Measurements from ENCODE around the gene DPM2. TPM values are rescaled to one million over a fixed set of nuclear protein-coding genes. Genes with fewer than 3 reads are reported as not detected.
A peak's percentile ranks its signal among the peaks of the same experiment; 100 is the strongest.

The DPM2 gene
- total RNA-seq, 1 donor from 2014 or later = 32.7 TPM

DNA sequence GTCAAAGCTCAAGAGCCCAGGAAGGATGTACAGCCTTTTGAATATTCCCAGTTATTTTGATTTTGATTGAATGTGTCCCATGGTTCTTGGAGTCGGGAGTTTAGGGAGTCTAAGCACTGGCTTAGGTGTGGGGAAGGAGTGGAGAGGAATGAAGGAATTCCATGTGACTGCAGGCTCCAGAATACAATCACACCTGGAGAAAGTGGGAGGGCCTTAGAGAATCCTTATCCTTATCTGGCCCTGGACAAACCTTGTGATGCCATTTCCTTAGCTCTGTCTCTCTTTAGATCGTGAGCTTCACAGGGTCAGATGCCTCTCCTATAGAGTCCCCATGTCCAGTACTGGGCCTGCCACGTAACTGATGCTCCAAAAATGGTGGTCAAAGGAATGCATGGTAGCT lies 47.4 kb upstream of the DPM2 start:
- no peak for FAIRE-seq
- TF ChIP-seq CTCF (IDR thresholded peaks at IDR 0.05; ENCODE audit: insufficient read depth, low read depth, low read length) (no peak), EZH2 (IDR thresholded peaks at IDR 0.05; ENCODE audit: insufficient read depth, low read length) (no peak)

GRCh38 chr9:127983847-127984289 lies 46.2 kb upstream of the DPM2 start:
- peaks cover 14% of the 10 kb centered on the region for H3K79me2 ChIP-seq (ENCODE audit: insufficient read depth, low read length)
- FAIRE-seq (no peak), DNase-seq (ENCODE audit: low read depth) (no peak)
- no peaks in the 10 kb centered on the region for H3K36me3 ChIP-seq (ENCODE audit: insufficient read depth, low read length)
- H3K27ac ChIP-seq (ENCODE audit: low read depth, low read length) = no peak overlapping the region
- peaks cover 13% of the 10 kb centered on the region for H4K20me1 ChIP-seq (ENCODE audit: insufficient read depth, low read length)
- Mint-ChIP-seq H3K27ac (ENCODE audit: unreplicated experiment) (peak overlapping the region; percentile 44), H3K27me3 (ENCODE audit: low read depth, unreplicated experiment) (peaks cover 3% of the 10 kb centered on the region), H3K9me3 (ENCODE audit: unreplicated experiment) (no peaks in the 10 kb centered on the region), H3K4me3 (ENCODE audit: unreplicated experiment) (no peak overlapping the region), H3K4me1 (ENCODE audit: low read depth, unreplicated experiment) (peaks cover 4% of the 10 kb centered on the region), H3K36me3 (ENCODE audit: low read depth, unreplicated experiment) (no peaks in the 10 kb centered on the region)
- H3K9ac ChIP-seq (ENCODE audit: low read length) = no peak overlapping the region
- TF ChIP-seq EZH2 (IDR thresholded peaks at IDR 0.05; ENCODE audit: insufficient read depth, low read length) (no peak), CTCF (IDR thresholded peaks at IDR 0.05; ENCODE audit: insufficient read depth, low read depth, low read length) (no peak)
- H3K4me2 ChIP-seq (ENCODE audit: low read length) = no peak overlapping the region
- H3K4me3 ChIP-seq (ENCODE audit: insufficient read depth, low read depth, low read length) = no peak overlapping the region
- H3K27me3 ChIP-seq (ENCODE audit: insufficient read depth, low read length) = no peaks in the 10 kb centered on the region
- H3K9me3 ChIP-seq (ENCODE audit: insufficient read depth, low read depth, low read length) = no peaks in the 10 kb centered on the region
- H2AFZ ChIP-seq (ENCODE audit: low read depth, low read length) = no peak overlapping the region
- H3K4me1 ChIP-seq (ENCODE audit: insufficient read depth, low read length) = peaks cover 24% of the 10 kb centered on the region

More for the DNA sequence above, 47.4 kb upstream of the DPM2 start:
- no peaks in the 10 kb centered on the region for H3K9me3 Mint-ChIP-seq (ENCODE audit: unreplicated experiment)
- Histone ChIP-seq H2AFZ (ENCODE audit: low read depth, low read length) (no peak overlapping the region), H3K4me3 (ENCODE audit: insufficient read depth, low read depth, low read length) (no peak overlapping the region), H3K79me2 (ENCODE audit: insufficient read depth, low read length) (peaks cover 3% of the 10 kb centered on the region), H3K4me1 (ENCODE audit: insufficient read depth, low read length) (peaks cover 13% of the 10 kb centered on the region), H3K9ac (ENCODE audit: low read length) (no peak overlapping the region), H4K20me1 (ENCODE audit: insufficient read depth, low read length) (peaks cover 1% of the 10 kb centered on the region), H3K9me3 (ENCODE audit: insufficient read depth, low read depth, low read length) (no peaks in the 10 kb centered on the region), H3K27ac (ENCODE audit: low read depth, low read length) (no peak overlapping the region), H3K36me3 (ENCODE audit: insufficient read depth, low read length) (no peaks in the 10 kb centered on the region), H3K4me2 (ENCODE audit: low read length) (no peak overlapping the region), H3K27me3 (ENCODE audit: insufficient read depth, low read length) (no peaks in the 10 kb centered on the region)
- H3K27me3 Mint-ChIP-seq (ENCODE audit: low read depth, unreplicated experiment) = peaks cover 7% of the 10 kb centered on the region
- DNase-seq (ENCODE audit: low read depth) = no peak
- no peak overlapping the region for H3K4me3 Mint-ChIP-seq (ENCODE audit: unreplicated experiment)
- no peak overlapping the region for H3K27ac Mint-ChIP-seq (ENCODE audit: unreplicated experiment)
- no peaks in the 10 kb centered on the region for H3K36me3 Mint-ChIP-seq (ENCODE audit: low read depth, unreplicated experiment)
- peaks cover 4% of the 10 kb centered on the region for H3K4me1 Mint-ChIP-seq (ENCODE audit: low read depth, unreplicated experiment)

GRCh38 chr9:127982912-127983311 lies 45.3 kb upstream of the DPM2 start:
- Mint-ChIP-seq H3K27ac (ENCODE audit: unreplicated experiment) (no peak overlapping the region), H3K4me1 (ENCODE audit: low read depth, unreplicated experiment) (peaks cover 8% of the 10 kb centered on the region), H3K4me3 (ENCODE audit: unreplicated experiment) (no peak overlapping the region), H3K9me3 (ENCODE audit: unreplicated experiment) (no peaks in the 10 kb centered on the region), H3K27me3 (ENCODE audit: low read depth, unreplicated experiment) (peaks cover 3% of the 10 kb centered on the region), H3K36me3 (ENCODE audit: low read depth, unreplicated experiment) (no peaks in the 10 kb centered on the region)
- Histone ChIP-seq H3K36me3 (ENCODE audit: insufficient read depth, low read length) (no peaks in the 10 kb centered on the region), H3K27ac (ENCODE audit: low read depth, low read length) (no peak overlapping the region), H4K20me1 (ENCODE audit: insufficient read depth, low read length) (peaks cover 21% of the 10 kb centered on the region), H3K9ac (ENCODE audit: low read length) (no peak overlapping the region), H3K9me3 (ENCODE audit: insufficient read depth, low read depth, low read length) (no peaks in the 10 kb centered on the region), H3K27me3 (ENCODE audit: insufficient read depth, low read length) (no peaks in the 10 kb centered on the region), H2AFZ (ENCODE audit: low read depth, low read length) (no peak overlapping the region), H3K4me3 (ENCODE audit: insufficient read depth, low read depth, low read length) (no peak overlapping the region), H3K4me2 (ENCODE audit: low read length) (no peak overlapping the region), H3K4me1 (ENCODE audit: insufficient read depth, low read length) (peaks cover 34% of the 10 kb centered on the region), H3K79me2 (ENCODE audit: insufficient read depth, low read length) (peaks cover 20% of the 10 kb centered on the region)
- FAIRE-seq (no peak), DNase-seq (ENCODE audit: low read depth) (no peak)
- TF ChIP-seq EZH2 (IDR thresholded peaks at IDR 0.05; ENCODE audit: insufficient read depth, low read length) (no peak), CTCF (IDR thresholded peaks at IDR 0.05; ENCODE audit: insufficient read depth, low read depth, low read length) (no peak)
